ENCODE results near the gene SPATA3. TPM values are rescaled to one million over a fixed set of nuclear protein-coding genes. Genes with fewer than 3 reads are reported as not detected.

Gene SPATA3
- total RNA-seq, 1 donor from 2014 or later = not detected

GRCh38 chr2:230968921-230969658, 26.8 kb upstream of the SPATA3 start:
- Mint-ChIP-seq H3K4me3 (ENCODE audit: unreplicated experiment) (no peak overlapping the region), H3K27ac (ENCODE audit: unreplicated experiment) (no peak overlapping the region), H3K36me3 (ENCODE audit: unreplicated experiment) (no peaks in the 10 kb centered on the region), H3K9me3 (ENCODE audit: unreplicated experiment) (no peaks in the 10 kb centered on the region), H3K27me3 (ENCODE audit: unreplicated experiment) (peaks cover 9% of the 10 kb centered on the region), H3K4me1 (ENCODE audit: unreplicated experiment) (peaks cover 5% of the 10 kb centered on the region)
- TF ChIP-seq CTCF (IDR thresholded peaks at IDR 0.05) = no peak
- no peak for DNase-seq (ENCODE audit: extremely low spot score, unreplicated experiment)

GRCh38 chr2:230969659-230970015, 26.3 kb upstream of the SPATA3 start:
- H3K36me3 Mint-ChIP-seq (ENCODE audit: unreplicated experiment) = no peaks in the 10 kb centered on the region
- no peak for DNase-seq (ENCODE audit: extremely low spot score, unreplicated experiment)
- no peak overlapping the region for H3K27ac Mint-ChIP-seq (ENCODE audit: unreplicated experiment)
- H3K4me1 Mint-ChIP-seq (ENCODE audit: unreplicated experiment) = peaks cover 10% of the 10 kb centered on the region
- no peak for TF ChIP-seq CTCF (IDR thresholded peaks at IDR 0.05)
- H3K27me3 Mint-ChIP-seq (ENCODE audit: unreplicated experiment) = peaks cover 9% of the 10 kb centered on the region
- H3K9me3 Mint-ChIP-seq (ENCODE audit: unreplicated experiment) = no peaks in the 10 kb centered on the region
- H3K4me3 Mint-ChIP-seq (ENCODE audit: unreplicated experiment) = no peak overlapping the region

GRCh38 chr2:230972046-230972445, 23.9 kb upstream of the SPATA3 start:
- Mint-ChIP-seq H3K27me3 (ENCODE audit: unreplicated experiment) (peaks cover 8% of the 10 kb centered on the region), H3K27ac (ENCODE audit: unreplicated experiment) (no peak overlapping the region), H3K36me3 (ENCODE audit: unreplicated experiment) (no peaks in the 10 kb centered on the region), H3K4me3 (ENCODE audit: unreplicated experiment) (no peak overlapping the region), H3K9me3 (ENCODE audit: unreplicated experiment) (no peaks in the 10 kb centered on the region), H3K4me1 (ENCODE audit: unreplicated experiment) (peaks cover 11% of the 10 kb centered on the region)
- TF ChIP-seq CTCF (IDR thresholded peaks at IDR 0.05) = no peak
- DNase-seq (ENCODE audit: extremely low spot score, unreplicated experiment) = no peak

GRCh38 chr2:230974096-230974913, 21.6 kb upstream of the SPATA3 start:
- Mint-ChIP-seq H3K4me1 (ENCODE audit: unreplicated experiment) (peaks cover 11% of the 10 kb centered on the region), H3K4me3 (ENCODE audit: unreplicated experiment) (no peak overlapping the region), H3K27ac (ENCODE audit: unreplicated experiment) (peak overlapping the region; percentile 60), H3K9me3 (ENCODE audit: unreplicated experiment) (no peaks in the 10 kb centered on the region), H3K36me3 (ENCODE audit: unreplicated experiment) (no peaks in the 10 kb centered on the region), H3K27me3 (ENCODE audit: unreplicated experiment) (peaks cover 10% of the 10 kb centered on the region)
- DNase-seq (ENCODE audit: extremely low spot score, unreplicated experiment) = no peak
- TF ChIP-seq CTCF (IDR thresholded peaks at IDR 0.05) = no peak

GRCh38 chr2:230975927-230976326, 20.0 kb upstream of the SPATA3 start:
- H3K27me3 Mint-ChIP-seq (ENCODE audit: unreplicated experiment) = peaks cover 10% of the 10 kb centered on the region
- H3K9me3 Mint-ChIP-seq (ENCODE audit: unreplicated experiment) = no peaks in the 10 kb centered on the region
- peaks cover 11% of the 10 kb centered on the region for H3K4me1 Mint-ChIP-seq (ENCODE audit: unreplicated experiment)
- no peak overlapping the region for H3K4me3 Mint-ChIP-seq (ENCODE audit: unreplicated experiment)
- DNase-seq (ENCODE audit: extremely low spot score, unreplicated experiment) = no peak
- no peaks in the 10 kb centered on the region for H3K36me3 Mint-ChIP-seq (ENCODE audit: unreplicated experiment)
- no peak for TF ChIP-seq CTCF (IDR thresholded peaks at IDR 0.05)
- H3K27ac Mint-ChIP-seq (ENCODE audit: unreplicated experiment) = no peak overlapping the region
